NCI-H345 treated with DMSO at 0.1 percent for 48 hours (cell line): Measurements from ENCODE around the gene LYSET.
"Not testable (repeated sequence)": the region's sequence is repeated elsewhere in the genome, so short reads cannot be mapped to it uniquely, and the experiment has no call there.

Source experiments
- DNase-seq: peaks from one replicate; lab custom pipeline; 2025; ENCODE audit not compliant: unreplicated experiment; lab: John Stamatoyannopoulos, UW

Gene LYSET

GRCh38 chr14:93184391-93185348, at the start of gene LYSET, which contains the start of gene MOAP1:
TSS of gene LYSET (plus strand) at chr14:93185317. CDS start at chr14:93185406, 89 bp downstream.
TSS of gene MOAP1 (minus strand) at chr14:93184897. CDS start at chr14:93184242, 655 bp downstream.
- DNase-seq = peak; percentile 63

GRCh38 chr14:93135399-93135798, 49.7 kb upstream of the LYSET start:
- no peak for DNase-seq

GRCh38 chr14:93136009-93136408, 49.1 kb upstream of the LYSET start:
- DNase-seq = no peak

- DNase-seq = not testable (repeated sequence)
Measured at GRCh38 chr14:93136508-93136907, 48.6 kb upstream of the LYSET start.

GRCh38 chr14:93137864-93138263, 47.3 kb upstream of the LYSET start:
- DNase-seq = peak; percentile 61

- DNase-seq = no peak
Measured at GRCh38 chr14:93142854-93143652, 42.1 kb upstream of the LYSET start.

- no peak for DNase-seq
Measured at GRCh38 chr14:93146119-93146518, 39.0 kb upstream of the LYSET start.

- DNase-seq = no peak
Measured at GRCh38 chr14:93148979-93149378, 36.1 kb upstream of the LYSET start.

GRCh38 chr14:93150227-93151208, 34.6 kb upstream of the LYSET start:
- no peak for DNase-seq

- no peak for DNase-seq
Measured at GRCh38 chr14:93153121-93153520, 32.0 kb upstream of the LYSET start.

- no peak for DNase-seq
Measured at GRCh38 chr14:93155667-93156066, 29.4 kb upstream of the LYSET start.

- no peak for DNase-seq
Measured at GRCh38 chr14:93156693-93157369, 28.3 kb upstream of the LYSET start.

GRCh38 chr14:93158349-93158748, 26.8 kb upstream of the LYSET start:
- not testable (repeated sequence) for DNase-seq

GRCh38 chr14:93159625-93160352, 25.3 kb upstream of the LYSET start:
- DNase-seq = not testable (repeated sequence)

- DNase-seq = no peak
Measured at GRCh38 chr14:93160353-93160801, 24.7 kb upstream of the LYSET start.

- DNase-seq = no peak
Measured at GRCh38 chr14:93161411-93161940, 23.6 kb upstream of the LYSET start.

- no peak for DNase-seq
Measured at GRCh38 chr14:93163564-93163963, 21.6 kb upstream of the LYSET start.

GRCh38 chr14:93165271-93166265, 19.5 kb upstream of the LYSET start:
- not testable (repeated sequence) for DNase-seq
